Activated CD4-positive, alpha-beta T cell treated with anti-CD3 and anti-CD28 coated beads, Interleukin-2, amount 10 ng/mL, durations not matched to agents 24 days and 14 days (primary cell): Measurements from ENCODE around the gene SFMBT2. TPM values are rescaled to one million over a fixed set of nuclear protein-coding genes. Genes with fewer than 3 reads are reported as not detected.

Experiments used
- DNase-seq: peaks from one replicate; pipeline ENCODE4 v3.0.0; 2022
- H3K27ac Mint-ChIP-seq: one replicate; pipeline ENCODE4 v1.8.0; 2022; ENCODE audit warnings: mild to moderate bottlenecking, mixed read lengths
- H3K27me3 Mint-ChIP-seq: one replicate; pipeline ENCODE4 v1.8.0; 2022; ENCODE audit warnings: mixed read lengths
- H3K36me3 Mint-ChIP-seq: one replicate; pipeline ENCODE4 v1.8.0; 2022; ENCODE audit warnings: low read depth, mild to moderate bottlenecking, mixed read lengths
- H3K4me1 Mint-ChIP-seq: one replicate; pipeline ENCODE4 v1.8.0; 2021; ENCODE audit warnings: mixed read lengths
- H3K4me3 Mint-ChIP-seq: one replicate; pipeline ENCODE4 v1.8.0; 2022; ENCODE audit warnings: mild to moderate bottlenecking, moderate library complexity, mixed read lengths
- H3K9me3 Mint-ChIP-seq: one replicate; pipeline ENCODE4 v1.8.0; 2021; ENCODE audit warnings: mixed read lengths
- intact Hi-C: fragments of 100-400 bp; cut with micrococcal nuclease; formaldehyde crosslinking; loops from one replicate; pipeline ENCODE4 v1.15.1; 2023
- total RNA-seq: library from RNA; stranded (reverse); gene quantifications from 2 replicates; pipeline ENCODE4 v1.2.3, GENCODE V29; 2022

The SFMBT2 gene
- total RNA-seq, 1 donor from 2014 or later: 24.9 TPM

GRCh38 chr10:7272008-7272407 is 138.8 kb downstream of the SFMBT2 start:
- no peaks in the 10 kb centered on the region for H3K9me3 Mint-ChIP-seq
- intact Hi-C loops: loop anchor here (2.0 kb wide), 1 partner anchor 43 kb away; no protein-coding TSS in a partner anchor
- peaks cover 67% of the 10 kb centered on the region for H3K4me1 Mint-ChIP-seq
- peak overlapping the region; percentile 62 for H3K4me3 Mint-ChIP-seq
- peaks cover 2% of the 10 kb centered on the region for H3K27me3 Mint-ChIP-seq
- DNase-seq: peak; percentile 73
- H3K27ac Mint-ChIP-seq: peak overlapping the region; percentile 94
- H3K36me3 Mint-ChIP-seq: peaks cover 62% of the 10 kb centered on the region

- Mint-ChIP-seq H3K27ac (peak overlapping the region; percentile 94), H3K27me3 (peaks cover 2% of the 10 kb centered on the region), H3K9me3 (no peaks in the 10 kb centered on the region), H3K4me1 (peaks cover 58% of the 10 kb centered on the region), H3K4me3 (peak overlapping the region; percentile 70), H3K36me3 (peaks cover 53% of the 10 kb centered on the region)
- intact Hi-C loops: loop anchor here (1.0 kb wide), 2 partner anchors 11 to 139 kb away; no protein-coding TSS in a partner anchor
- DNase-seq: peak; percentile 64
Observed at GRCh38 chr10:7269988-7270387, 140.8 kb downstream of the SFMBT2 start.

- Mint-ChIP-seq H3K27ac (peak overlapping the region; percentile 22), H3K4me3 (no peak overlapping the region), H3K27me3 (peaks cover 2% of the 10 kb centered on the region), H3K9me3 (no peaks in the 10 kb centered on the region), H3K36me3 (peaks cover 40% of the 10 kb centered on the region), H3K4me1 (peaks cover 45% of the 10 kb centered on the region)
- intact Hi-C loops: no loop called here
- no peak for DNase-seq
Observed at GRCh38 chr10:7267142-7267541, 143.7 kb downstream of the SFMBT2 start.

- Mint-ChIP-seq H3K36me3 (peaks cover 33% of the 10 kb centered on the region), H3K4me1 (peaks cover 44% of the 10 kb centered on the region), H3K27ac (no peak overlapping the region), H3K9me3 (no peaks in the 10 kb centered on the region), H3K27me3 (peaks cover 2% of the 10 kb centered on the region), H3K4me3 (no peak overlapping the region)
- intact Hi-C loops: no loop called here
- no peak for DNase-seq
Observed at GRCh38 chr10:7265396-7266123, 145.3 kb downstream of the SFMBT2 start.

GRCh38 chr10:7264313-7264756 is 146.5 kb downstream of the SFMBT2 start:
- H3K27me3 Mint-ChIP-seq: peaks cover under 1% of the 10 kb centered on the region
- H3K36me3 Mint-ChIP-seq: peaks cover 25% of the 10 kb centered on the region
- intact Hi-C loops: no loop called here
- no peak for DNase-seq
- H3K4me1 Mint-ChIP-seq: peaks cover 44% of the 10 kb centered on the region
- no peaks in the 10 kb centered on the region for H3K9me3 Mint-ChIP-seq
- no peak overlapping the region for H3K27ac Mint-ChIP-seq
- H3K4me3 Mint-ChIP-seq: no peak overlapping the region

GRCh38 chr10:7263616-7264015 is 147.2 kb downstream of the SFMBT2 start:
- H3K27ac Mint-ChIP-seq: no peak overlapping the region
- no peak for DNase-seq
- intact Hi-C loops: no loop called here
- H3K27me3 Mint-ChIP-seq: no peaks in the 10 kb centered on the region
- no peak overlapping the region for H3K4me3 Mint-ChIP-seq
- H3K36me3 Mint-ChIP-seq: peaks cover 23% of the 10 kb centered on the region
- peaks cover 47% of the 10 kb centered on the region for H3K4me1 Mint-ChIP-seq
- H3K9me3 Mint-ChIP-seq: no peaks in the 10 kb centered on the region

GRCh38 chr10:7261351-7261750 is 149.5 kb downstream of the SFMBT2 start:
- Mint-ChIP-seq H3K4me3 (no peak overlapping the region), H3K27ac (no peak overlapping the region), H3K27me3 (no peaks in the 10 kb centered on the region), H3K36me3 (peaks cover 19% of the 10 kb centered on the region), H3K9me3 (no peaks in the 10 kb centered on the region), H3K4me1 (peaks cover 48% of the 10 kb centered on the region)
- intact Hi-C loops: loop anchor here (2.0 kb wide), 2 partner anchors 147 to 155 kb away; no protein-coding TSS in a partner anchor
- no peak for DNase-seq

- Mint-ChIP-seq H3K36me3 (peaks cover 19% of the 10 kb centered on the region), H3K27me3 (no peaks in the 10 kb centered on the region), H3K27ac (peak overlapping the region; percentile 65), H3K4me1 (peaks cover 53% of the 10 kb centered on the region), H3K4me3 (no peak overlapping the region), H3K9me3 (no peaks in the 10 kb centered on the region)
- DNase-seq: no peak
- intact Hi-C loops: loop anchor here (1.0 to 2.0 kb wide), 4 partner anchors 15 to 156 kb away; no protein-coding TSS in a partner anchor
Observed at GRCh38 chr10:7260912-7261311, 149.9 kb downstream of the SFMBT2 start.

- H3K27ac Mint-ChIP-seq: peak overlapping the region; percentile 65
- peaks cover 57% of the 10 kb centered on the region for H3K4me1 Mint-ChIP-seq
- H3K27me3 Mint-ChIP-seq: no peaks in the 10 kb centered on the region
- DNase-seq: peak; percentile 71
- H3K36me3 Mint-ChIP-seq: peaks cover 22% of the 10 kb centered on the region
- H3K9me3 Mint-ChIP-seq: no peaks in the 10 kb centered on the region
- intact Hi-C loops: loop anchor here (1.0 to 2.0 kb wide), 4 partner anchors 16 to 156 kb away; no protein-coding TSS in a partner anchor
- peak overlapping the region; percentile 31 for H3K4me3 Mint-ChIP-seq
Observed at GRCh38 chr10:7260412-7260900, 150.4 kb downstream of the SFMBT2 start.

- Mint-ChIP-seq H3K27me3 (no peaks in the 10 kb centered on the region), H3K4me3 (peak overlapping the region; percentile 65), H3K9me3 (no peaks in the 10 kb centered on the region), H3K36me3 (peaks cover 25% of the 10 kb centered on the region), H3K4me1 (peaks cover 61% of the 10 kb centered on the region), H3K27ac (peak overlapping the region; percentile 78)
- peak; percentile 89 for DNase-seq
- intact Hi-C loops: loop anchor here (1.0 to 5.0 kb wide), 3 partner anchors 10 to 332 kb away; no protein-coding TSS in a partner anchor
Observed at GRCh38 chr10:7258948-7259523, 151.8 kb downstream of the SFMBT2 start.

- Mint-ChIP-seq H3K27me3 (no peaks in the 10 kb centered on the region), H3K4me1 (peaks cover 66% of the 10 kb centered on the region), H3K9me3 (no peaks in the 10 kb centered on the region), H3K27ac (peak overlapping the region; percentile 65), H3K36me3 (peaks cover 30% of the 10 kb centered on the region), H3K4me3 (peak overlapping the region; percentile 48)
- peak; percentile 67 for DNase-seq
- intact Hi-C loops: loop anchor here (5.0 kb wide), 2 partner anchors 133 to 328 kb away; no protein-coding TSS in a partner anchor
Observed at GRCh38 chr10:7255517-7255916, 155.3 kb downstream of the SFMBT2 start.

- no peak for DNase-seq
- H3K4me1 Mint-ChIP-seq: peaks cover 35% of the 10 kb centered on the region
- intact Hi-C loops: no loop called here
- H3K4me3 Mint-ChIP-seq: no peak overlapping the region
- no peaks in the 10 kb centered on the region for H3K9me3 Mint-ChIP-seq
- peaks cover 38% of the 10 kb centered on the region for H3K36me3 Mint-ChIP-seq
- no peaks in the 10 kb centered on the region for H3K27me3 Mint-ChIP-seq
- peak overlapping the region; percentile 76 for H3K27ac Mint-ChIP-seq
Observed at GRCh38 chr10:7251696-7252465, 159.0 kb downstream of the SFMBT2 start.

- no peaks in the 10 kb centered on the region for H3K27me3 Mint-ChIP-seq
- H3K9me3 Mint-ChIP-seq: no peaks in the 10 kb centered on the region
- no peak for DNase-seq
- H3K36me3 Mint-ChIP-seq: peaks cover 40% of the 10 kb centered on the region
- no peak overlapping the region for H3K4me3 Mint-ChIP-seq
- intact Hi-C loops: no loop called here
- H3K4me1 Mint-ChIP-seq: peaks cover 19% of the 10 kb centered on the region
- no peak overlapping the region for H3K27ac Mint-ChIP-seq
Observed at GRCh38 chr10:7250236-7250635, 160.6 kb downstream of the SFMBT2 start.
